ENCODE data around the gene TRIM66. TPM values are rescaled to one million over a fixed set of nuclear protein-coding genes. Genes with fewer than 3 reads are reported as not detected.

Gene TRIM66
- total RNA-seq, 2 donors from 2014 or later = 2.8 to 10.5 TPM

- H3K4me3 ChIP-seq = no peak overlapping the region
- H3K4me1 ChIP-seq (replicated peaks) = no peaks in the 10 kb centered on the region
- DNase-seq (ENCODE audit: low spot score) = no peak
- H3K27me3 ChIP-seq (replicated peaks; ENCODE audit: insufficient read depth) = no peaks in the 10 kb centered on the region
- no peaks in the 10 kb centered on the region for H3K9me3 ChIP-seq
- no peaks in the 10 kb centered on the region for H3K36me3 ChIP-seq
- 66% methylated on average over 4 of the region's 4 CpGs for WGBS
- H3K27ac ChIP-seq = no peak overlapping the region
- no peak for TF ChIP-seq POLR2AphosphoS5 (IDR thresholded peaks at IDR 0.05)
- intact Hi-C loops (cut with DNase I) = no loop called here
These were observed 28.0 kb downstream of the TRIM66 start for GRCh38 chr11:8654503-8654902.

- Histone ChIP-seq H3K4me3 (no peak overlapping the region), H3K4me1 (replicated peaks) (no peaks in the 10 kb centered on the region), H3K27ac (no peak overlapping the region), H3K9me3 (no peaks in the 10 kb centered on the region), H3K36me3 (peaks cover 0 to 7% of the 10 kb centered on the region in 2 donors), H3K27me3 (replicated peaks; ENCODE audit: insufficient read depth) (no peaks in the 10 kb centered on the region)
- no peak for DNase-seq (ENCODE audit: low spot score)
- intact Hi-C loops (cut with DNase I) = no loop called here
- 82% methylated on average over 3 of the region's 3 CpGs for WGBS
- TF ChIP-seq POLR2A (IDR thresholded peaks at IDR 0.05) = no peak
- TF ChIP-seq CTCF (IDR thresholded peaks at IDR 0.05) = no peak
- no peak for TF ChIP-seq POLR2AphosphoS5 (IDR thresholded peaks at IDR 0.05)
These were observed 30.3 kb downstream of the TRIM66 start for GRCh38 chr11:8652140-8652539.

GRCh38 chr11:8650401-8650990 lies 32.0 kb downstream of the TRIM66 start:
- TF ChIP-seq CTCF (IDR thresholded peaks at IDR 0.05) = no peak
- TF ChIP-seq POLR2A (IDR thresholded peaks at IDR 0.05) = no peak
- no peak for TF ChIP-seq POLR2AphosphoS5 (IDR thresholded peaks at IDR 0.05)
- Histone ChIP-seq H3K27ac (no peak overlapping the region), H3K4me3 (no peak overlapping the region), H3K27me3 (replicated peaks; ENCODE audit: insufficient read depth) (no peaks in the 10 kb centered on the region), H3K36me3 (peaks cover 0 to 7% of the 10 kb centered on the region in 2 donors), H3K9me3 (no peaks in the 10 kb centered on the region), H3K4me1 (replicated peaks) (no peaks in the 10 kb centered on the region)
- DNase-seq (ENCODE audit: low spot score) = no peak
- intact Hi-C loops (cut with DNase I) = no loop called here
- 93% methylated on average over 2 of the region's 2 CpGs for WGBS

- H3K36me3 ChIP-seq = peaks cover 0 to 7% of the 10 kb centered on the region in 2 donors
These were observed 33.1 kb downstream of the TRIM66 start for GRCh38 chr11:8649361-8649760.

GRCh38 chr11:8646873-8647272 lies 35.6 kb downstream of the TRIM66 start:
- Histone ChIP-seq H3K36me3 (peaks cover 0 to 7% of the 10 kb centered on the region in 2 donors), H3K9me3 (no peaks in the 10 kb centered on the region), H3K4me1 (replicated peaks) (no peaks in the 10 kb centered on the region), H3K4me3 (no peak overlapping the region), H3K27ac (no peak overlapping the region), H3K27me3 (replicated peaks; ENCODE audit: insufficient read depth) (no peaks in the 10 kb centered on the region)
- no peak for DNase-seq (ENCODE audit: low spot score)
- TF ChIP-seq POLR2A (IDR thresholded peaks at IDR 0.05) = no peak
- TF ChIP-seq CTCF (IDR thresholded peaks at IDR 0.05) = no peak
- no peak for TF ChIP-seq POLR2AphosphoS5 (IDR thresholded peaks at IDR 0.05)
- intact Hi-C loops (cut with DNase I) = no loop called here
- WGBS = 96% methylated on average over 4 of the region's 4 CpGs

More at GRCh38 chr11:8649361-8649760, 33.1 kb downstream of the TRIM66 start:
- WGBS = 86% methylated on average over 2 of the region's 2 CpGs
- no peak overlapping the region for H3K4me3 ChIP-seq
- DNase-seq (ENCODE audit: low spot score) = no peak
- H3K27me3 ChIP-seq (replicated peaks; ENCODE audit: insufficient read depth) = no peaks in the 10 kb centered on the region
- H3K27ac ChIP-seq = no peak overlapping the region
- intact Hi-C loops (cut with DNase I) = no loop called here
- TF ChIP-seq POLR2A (IDR thresholded peaks at IDR 0.05) (no peak), POLR2AphosphoS5 (IDR thresholded peaks at IDR 0.05) (no peak), CTCF (IDR thresholded peaks at IDR 0.05) (no peak)
- H3K4me1 ChIP-seq (replicated peaks) = no peaks in the 10 kb centered on the region
- no peaks in the 10 kb centered on the region for H3K9me3 ChIP-seq
